Raji (cell line): Measurements from ENCODE around the gene WNT1.

Source experiments
- POLR2A ChIP-seq: IDR thresholded peaks from 2 replicates; pipeline ENCODE4 v1.6.1; 2011; ENCODE audit warnings: low read depth, low read length, control low read depth; ENCODE audit not compliant: insufficient read depth

WNT1 gene

DNA sequence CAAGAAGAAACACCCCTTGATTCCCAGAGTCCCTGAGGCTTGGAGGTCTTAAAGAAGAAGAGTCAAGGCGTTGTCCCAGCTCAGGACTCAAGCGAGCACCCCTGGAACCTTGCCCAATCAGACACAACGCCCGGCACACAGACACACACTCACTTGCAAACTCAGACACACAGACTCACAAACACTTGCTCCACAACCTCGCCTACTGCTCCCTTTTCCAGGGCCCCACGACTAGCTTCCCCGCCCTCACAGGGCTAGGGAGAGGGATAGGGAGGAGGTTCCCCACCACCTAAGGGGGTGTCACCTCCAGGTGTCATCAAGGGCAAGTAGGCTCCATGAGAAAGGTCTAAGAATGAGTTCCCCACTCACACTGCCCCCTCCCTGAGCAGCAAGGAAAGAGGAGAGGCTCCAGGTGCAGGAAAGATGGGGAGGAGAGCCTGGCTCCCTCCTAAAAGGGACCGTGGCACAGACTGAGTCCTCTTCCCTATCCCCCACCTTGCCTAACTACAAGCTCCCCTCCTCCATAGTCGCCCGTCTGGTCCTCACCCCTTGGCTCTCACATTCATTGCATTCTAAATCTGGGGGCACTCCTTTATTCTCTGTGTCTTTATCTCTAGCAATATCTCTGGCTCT, 7.3 kb upstream of the WNT1 start:
- TF ChIP-seq POLR2A: no peak

GRCh38 chr12:48972213-48972951, 5.7 kb upstream of the WNT1 start:
- TF ChIP-seq POLR2A: no peak

DNA sequence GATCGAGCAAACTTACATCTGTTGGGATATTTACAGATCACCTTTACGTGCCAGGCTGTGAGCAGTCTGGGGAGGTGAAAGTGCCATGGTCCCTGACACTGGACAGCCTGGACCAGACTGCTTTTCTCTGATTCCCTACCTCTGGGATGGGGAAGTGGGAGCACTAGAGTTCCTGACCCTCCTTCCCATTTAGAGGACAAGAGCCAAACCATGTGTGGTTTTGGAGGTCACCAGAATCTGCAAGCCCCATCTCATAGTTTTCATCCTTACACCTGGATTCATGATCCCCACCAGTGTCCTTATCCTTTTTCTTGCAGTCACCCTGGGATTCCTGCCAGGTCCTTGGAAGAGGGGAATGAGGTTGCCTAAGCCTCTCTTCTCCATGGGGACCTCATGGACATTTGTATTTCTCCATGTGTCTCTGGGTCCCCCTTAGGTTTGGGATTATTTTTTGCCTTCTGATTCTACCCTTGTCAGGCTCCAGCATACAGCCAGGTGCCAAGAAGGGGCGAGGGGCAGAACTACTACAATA, 5.1 kb upstream of the WNT1 start:
- TF ChIP-seq POLR2A: no peak

DNA sequence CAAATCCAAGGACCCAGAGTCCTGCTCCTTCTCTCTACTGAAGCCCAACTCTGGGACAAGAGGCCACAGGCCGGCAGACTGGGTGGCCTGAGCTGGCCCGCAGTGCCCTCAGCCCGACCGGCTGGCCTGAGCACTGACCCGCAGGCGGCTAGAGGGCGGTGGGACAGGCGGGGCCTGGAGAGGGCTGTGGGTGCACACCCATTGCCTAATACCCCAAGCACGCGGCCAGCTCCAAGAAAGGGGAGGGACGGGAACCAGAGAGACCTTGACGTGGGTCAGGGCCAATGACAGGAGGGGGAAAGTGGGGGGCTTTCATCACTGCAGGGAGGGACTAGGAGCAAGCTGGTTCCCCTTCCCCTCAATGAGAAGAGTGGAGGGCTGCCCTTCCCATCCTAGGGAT, 4.6 kb upstream of the WNT1 start:
- no peak for TF ChIP-seq POLR2A

GRCh38 chr12:48973941-48974673, 4.0 kb upstream of the WNT1 start:
- no peak for TF ChIP-seq POLR2A

DNA sequence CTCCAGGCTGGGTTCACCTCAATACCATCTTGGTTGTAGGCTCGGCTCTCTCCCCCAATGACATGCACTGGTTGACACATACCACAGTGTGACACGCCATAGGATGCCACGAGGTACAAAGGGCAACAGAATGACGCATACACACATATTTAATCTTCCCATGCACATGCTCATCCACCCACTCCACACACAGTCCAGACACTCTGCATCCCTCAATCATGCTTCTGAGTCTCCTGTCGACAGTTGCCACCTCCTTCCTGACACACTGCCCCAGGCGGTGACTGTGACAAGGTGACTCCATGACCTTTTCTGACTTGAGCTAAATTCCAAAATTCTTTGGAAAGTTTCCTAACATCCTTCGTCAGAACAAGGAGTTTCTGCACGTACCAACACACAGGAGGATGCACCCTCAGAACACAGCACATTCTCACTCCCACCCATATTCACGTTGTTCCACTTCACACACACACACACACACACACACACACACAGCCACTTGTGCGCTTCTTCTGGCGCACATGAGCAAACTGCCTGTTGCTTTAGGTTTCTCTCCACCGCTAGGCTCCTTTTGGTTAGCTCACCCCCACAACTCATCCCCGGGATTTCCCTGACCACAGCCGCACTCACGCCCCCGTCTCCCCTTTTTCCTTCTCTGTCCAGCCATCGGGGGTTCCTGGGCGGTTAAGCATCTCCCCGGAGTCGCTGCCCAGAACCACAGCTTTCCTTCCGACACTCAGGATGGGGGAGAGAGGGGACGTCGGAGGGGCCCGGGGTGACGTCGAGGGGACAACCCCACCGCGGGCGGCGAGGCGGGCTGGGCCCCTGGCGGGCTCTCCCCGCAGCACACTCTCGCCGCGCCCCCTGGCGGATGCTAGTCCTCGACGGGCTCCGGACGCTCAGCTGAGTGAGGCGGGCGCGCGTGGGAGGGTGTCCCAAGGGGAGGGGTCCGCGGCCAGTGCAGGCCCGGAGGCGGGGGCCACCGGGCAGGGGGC, 536 bp upstream of the WNT1 start:
- no peak for TF ChIP-seq POLR2A

DNA sequence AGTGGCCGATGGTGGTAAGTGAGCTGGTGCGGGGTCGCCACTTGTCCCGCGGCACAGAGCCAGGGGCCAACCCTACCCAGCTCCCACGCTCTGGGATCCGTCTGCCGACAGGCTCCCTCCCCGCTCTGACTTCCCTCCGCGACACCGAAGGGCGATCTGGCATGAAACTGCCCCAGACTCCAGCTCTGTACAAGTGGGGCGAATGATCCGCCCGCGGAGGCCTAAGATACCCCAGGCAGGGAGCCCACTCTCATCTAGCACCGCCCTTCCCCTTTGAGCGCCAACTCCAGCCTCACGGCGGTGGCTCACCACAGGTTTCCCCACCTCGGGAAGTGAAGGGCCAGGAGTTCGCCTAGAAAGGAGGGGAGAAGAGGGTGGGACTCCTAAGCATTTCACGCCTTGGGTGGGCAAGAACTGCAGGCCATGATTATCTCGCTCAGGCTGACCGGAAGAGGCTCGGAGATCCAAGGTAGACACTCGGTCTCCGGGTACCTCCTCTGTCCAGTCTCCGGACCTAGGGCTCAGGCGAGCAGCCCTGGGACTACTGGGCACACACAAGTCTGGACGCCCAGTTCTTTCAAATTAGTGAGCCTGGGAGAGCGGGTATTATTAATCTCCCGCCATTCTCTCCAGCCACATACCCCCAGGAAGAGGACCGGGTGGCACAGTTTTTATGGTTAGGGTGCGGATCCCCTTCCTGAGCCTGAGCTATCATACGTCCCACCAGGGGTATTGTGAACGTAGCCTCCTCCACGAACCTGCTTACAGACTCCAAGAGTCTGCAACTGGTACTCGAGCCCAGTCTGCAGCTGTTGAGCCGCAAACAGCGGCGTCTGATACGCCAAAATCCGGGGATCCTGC, 849 bp downstream of the WNT1 start:
- no peak for TF ChIP-seq POLR2A

- TF ChIP-seq POLR2A: no peak
Observed at GRCh38 chr12:48979602-48980388, 1.7 kb downstream of the WNT1 start.

DNA sequence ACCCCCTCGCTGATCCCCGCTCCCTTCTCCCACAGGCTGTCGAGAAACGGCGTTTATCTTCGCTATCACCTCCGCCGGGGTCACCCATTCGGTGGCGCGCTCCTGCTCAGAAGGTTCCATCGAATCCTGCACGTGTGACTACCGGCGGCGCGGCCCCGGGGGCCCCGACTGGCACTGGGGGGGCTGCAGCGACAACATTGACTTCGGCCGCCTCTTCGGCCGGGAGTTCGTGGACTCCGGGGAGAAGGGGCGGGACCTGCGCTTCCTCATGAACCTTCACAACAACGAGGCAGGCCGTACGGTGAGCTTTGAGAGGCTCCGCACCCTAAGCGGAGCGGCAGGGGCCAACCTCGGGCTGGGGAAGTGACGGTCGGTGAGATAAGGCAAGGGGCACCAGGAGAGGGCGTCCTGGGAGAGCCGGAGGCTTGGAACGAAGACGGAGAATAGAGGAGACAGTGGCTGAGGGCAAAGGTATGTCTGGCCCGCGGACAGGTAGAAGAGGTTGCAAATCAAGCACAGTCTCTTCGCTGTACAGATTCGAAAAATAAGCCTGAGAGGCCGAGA, 2.3 kb downstream of the WNT1 start:
- no peak for TF ChIP-seq POLR2A

DNA sequence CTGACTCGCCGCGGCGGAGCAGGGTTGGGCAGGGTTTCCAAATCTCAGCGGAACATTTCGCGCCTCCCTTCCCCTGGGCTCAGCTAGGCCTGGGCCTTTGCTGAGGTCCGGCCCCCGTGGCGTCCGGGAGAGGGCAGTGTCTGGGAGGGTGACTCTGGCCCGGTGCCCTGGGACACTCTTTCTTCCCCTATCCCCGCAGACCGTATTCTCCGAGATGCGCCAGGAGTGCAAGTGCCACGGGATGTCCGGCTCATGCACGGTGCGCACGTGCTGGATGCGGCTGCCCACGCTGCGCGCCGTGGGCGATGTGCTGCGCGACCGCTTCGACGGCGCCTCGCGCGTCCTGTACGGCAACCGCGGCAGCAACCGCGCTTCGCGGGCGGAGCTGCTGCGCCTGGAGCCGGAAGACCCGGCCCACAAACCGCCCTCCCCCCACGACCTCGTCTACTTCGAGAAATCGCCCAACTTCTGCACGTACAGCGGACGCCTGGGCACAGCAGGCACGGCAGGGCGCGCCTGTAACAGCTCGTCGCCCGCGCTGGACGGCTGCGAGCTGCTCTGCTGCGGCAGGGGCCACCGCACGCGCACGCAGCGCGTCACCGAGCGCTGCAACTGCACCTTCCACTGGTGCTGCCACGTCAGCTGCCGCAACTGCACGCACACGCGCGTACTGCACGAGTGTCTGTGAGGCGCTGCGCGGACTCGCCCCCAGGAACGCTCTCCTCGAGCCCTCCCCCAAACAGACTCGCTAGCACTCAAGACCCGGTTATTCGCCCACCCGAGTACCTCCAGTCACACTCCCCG, 3.0 kb downstream of the WNT1 start:
- no peak for TF ChIP-seq POLR2A

- TF ChIP-seq POLR2A: no peak
Observed at GRCh38 chr12:48981757-48982157, 3.6 kb downstream of the WNT1 start.
